ENCODE data around the gene SMCR8.

SMCR8 gene

DNA sequence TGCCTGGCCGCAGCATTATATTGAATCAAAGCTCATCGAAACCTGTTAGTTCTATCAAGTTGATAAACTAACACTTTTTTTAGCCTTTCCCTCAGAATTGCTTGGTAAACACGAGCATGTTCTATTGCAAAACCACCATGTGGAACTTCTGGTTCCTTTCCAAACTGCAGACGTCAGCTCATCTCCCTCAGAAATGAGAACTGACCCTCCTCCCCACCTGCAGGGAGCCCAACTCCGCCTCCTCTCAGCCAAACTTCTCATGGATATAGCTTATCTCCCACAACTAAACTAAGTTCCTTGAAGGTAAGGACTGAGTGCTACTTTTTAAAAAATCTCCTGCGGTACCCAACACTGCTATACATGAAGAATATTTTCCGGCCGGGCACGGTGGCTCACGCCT lies 41.5 kb downstream of the SMCR8 start:
- TF ChIP-seq, protein P1, sequence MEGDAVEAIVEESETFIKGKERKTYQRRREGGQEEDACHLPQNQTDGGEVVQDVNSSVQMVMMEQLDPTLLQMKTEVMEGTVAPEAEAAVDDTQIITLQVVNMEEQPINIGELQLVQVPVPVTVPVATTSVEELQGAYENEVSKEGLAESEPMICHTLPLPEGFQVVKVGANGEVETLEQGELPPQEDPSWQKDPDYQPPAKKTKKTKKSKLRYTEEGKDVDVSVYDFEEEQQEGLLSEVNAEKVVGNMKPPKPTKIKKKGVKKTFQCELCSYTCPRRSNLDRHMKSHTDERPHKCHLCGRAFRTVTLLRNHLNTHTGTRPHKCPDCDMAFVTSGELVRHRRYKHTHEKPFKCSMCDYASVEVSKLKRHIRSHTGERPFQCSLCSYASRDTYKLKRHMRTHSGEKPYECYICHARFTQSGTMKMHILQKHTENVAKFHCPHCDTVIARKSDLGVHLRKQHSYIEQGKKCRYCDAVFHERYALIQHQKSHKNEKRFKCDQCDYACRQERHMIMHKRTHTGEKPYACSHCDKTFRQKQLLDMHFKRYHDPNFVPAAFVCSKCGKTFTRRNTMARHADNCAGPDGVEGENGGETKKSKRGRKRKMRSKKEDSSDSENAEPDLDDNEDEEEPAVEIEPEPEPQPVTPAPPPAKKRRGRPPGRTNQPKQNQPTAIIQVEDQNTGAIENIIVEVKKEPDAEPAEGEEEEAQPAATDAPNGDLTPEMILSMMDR (conservative IDR thresholded peaks at IDR 0.05; ENCODE audit: control insufficient read depth, insufficient read depth, low read depth, low read length): no peak
- H3K4me3 ChIP-seq (ENCODE audit: control insufficient read depth, low read depth, low read length): no peak overlapping the region
- DNase-seq (ENCODE audit: low read depth): peak; percentile 93

DNA sequence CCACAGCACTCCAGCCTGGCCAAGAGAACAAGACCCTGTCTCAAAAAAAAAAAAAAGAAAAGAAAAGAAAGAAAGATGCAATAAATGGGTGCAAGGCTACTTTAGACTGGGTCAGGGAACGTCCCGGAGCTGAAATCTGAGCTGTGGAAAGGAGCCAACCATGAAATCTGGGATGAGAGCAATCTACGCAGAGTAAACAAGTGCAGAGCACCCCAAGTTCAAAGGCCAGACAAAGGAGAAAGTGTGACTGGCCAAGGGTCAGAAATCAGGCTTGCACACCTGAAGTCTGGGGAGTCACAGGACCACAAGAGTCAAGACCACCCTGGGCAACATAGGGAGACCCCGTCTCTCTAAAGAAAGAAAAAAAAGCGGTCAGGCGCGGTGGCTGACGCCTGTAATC lies 45.4 kb downstream of the SMCR8 start:
- no peak overlapping the region for H3K4me3 ChIP-seq (ENCODE audit: control insufficient read depth, low read depth, low read length)
- TF ChIP-seq, protein P1 (conservative IDR thresholded peaks at IDR 0.05; ENCODE audit: control insufficient read depth, insufficient read depth, low read depth, low read length): no peak
- DNase-seq (ENCODE audit: low read depth): no peak

GRCh38 chr17:18361837-18362697 lies 47.0 kb downstream of the SMCR8 start:
- DNase-seq (ENCODE audit: low read depth): no peak
- TF ChIP-seq, protein P1 (conservative IDR thresholded peaks at IDR 0.05; ENCODE audit: control insufficient read depth, insufficient read depth, low read depth, low read length): no peak
- peak overlapping the region; percentile 75 for H3K4me3 ChIP-seq (ENCODE audit: control insufficient read depth, low read depth, low read length)

DNA sequence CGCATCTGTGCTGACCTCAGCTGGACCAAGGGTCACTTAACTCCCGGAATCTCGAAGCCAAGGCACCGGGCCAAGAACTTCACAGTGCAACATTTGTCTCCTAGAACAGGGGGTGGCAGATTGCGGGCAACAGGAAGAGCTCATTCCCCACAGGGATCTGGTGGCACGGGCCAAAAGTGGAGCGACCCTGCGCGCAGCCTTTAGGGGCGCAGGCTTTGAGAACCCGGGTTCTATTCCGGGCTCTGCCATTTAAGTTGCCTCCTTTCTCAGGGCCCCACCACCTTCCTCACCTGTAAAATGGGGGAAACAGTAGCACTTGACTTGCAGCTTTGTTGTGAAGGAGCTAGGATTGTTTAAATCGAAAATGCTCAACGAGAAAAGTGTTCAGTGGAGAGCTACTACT lies 47.6 kb downstream of the SMCR8 start:
- TF ChIP-seq, protein P1 (conservative IDR thresholded peaks at IDR 0.05; ENCODE audit: control insufficient read depth, insufficient read depth, low read depth, low read length): no peak
- peak; percentile 58 for DNase-seq (ENCODE audit: low read depth)
- peak overlapping the region; percentile 75 for H3K4me3 ChIP-seq (ENCODE audit: control insufficient read depth, low read depth, low read length)

DNA sequence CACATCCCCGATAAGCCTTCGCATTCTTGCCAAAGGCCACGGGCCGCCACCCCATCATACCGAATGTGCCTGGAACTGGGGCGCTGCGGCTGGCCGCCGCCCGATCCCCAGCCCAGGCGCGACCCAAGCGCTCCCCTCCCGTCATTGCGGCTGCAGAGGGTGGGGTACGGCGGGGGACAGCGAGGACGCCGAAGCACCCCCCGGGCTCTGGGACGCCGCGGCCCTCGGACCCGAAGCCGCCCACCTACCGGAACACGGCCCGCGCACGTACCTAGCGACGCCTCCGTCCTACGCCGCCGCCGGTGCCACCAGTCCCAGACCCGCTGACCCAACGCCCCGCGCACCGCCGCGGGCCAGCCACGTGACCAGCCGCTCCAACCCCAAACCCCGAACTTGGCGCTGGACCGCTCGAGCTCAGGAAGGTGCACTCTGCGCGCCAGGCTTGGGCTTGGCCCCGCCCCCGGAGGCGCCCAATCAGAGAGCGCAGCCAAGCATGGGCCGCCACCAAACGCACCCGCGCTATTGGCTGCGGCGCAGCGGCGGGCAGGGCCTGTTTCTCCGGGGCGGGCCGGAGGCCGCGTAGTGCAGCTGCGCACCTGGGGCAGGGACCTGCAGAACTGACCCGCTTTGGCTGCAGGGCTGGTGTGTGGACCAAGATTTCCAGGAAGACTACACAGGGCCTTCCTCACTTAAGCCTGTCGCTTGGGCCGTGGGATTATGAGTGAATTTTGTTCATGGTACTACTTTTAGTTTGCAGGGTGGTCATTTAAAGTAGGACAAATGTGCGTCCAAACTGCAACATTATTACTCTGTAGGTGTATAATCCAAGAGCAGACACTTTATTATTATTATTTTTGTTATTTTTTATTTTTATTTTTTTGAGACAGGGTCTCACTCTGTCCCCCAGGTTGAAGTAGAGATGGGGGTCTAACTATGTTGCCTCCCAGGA lies 48.3 kb downstream of the SMCR8 start, which contains the start of gene SHMT1:
SHMT1 (minus strand) TSS at position 450 of the 949 bp plus-strand sequence. CDS start 7,569 bp downstream, outside the sequence.
- peak; percentile 80 for DNase-seq (ENCODE audit: low read depth)
- TF ChIP-seq, protein P1 (conservative IDR thresholded peaks at IDR 0.05; ENCODE audit: control insufficient read depth, insufficient read depth, low read depth, low read length): no peak
- H3K4me3 ChIP-seq (ENCODE audit: control insufficient read depth, low read depth, low read length): peak within 1 kb of the TSS; percentile 75

DNA sequence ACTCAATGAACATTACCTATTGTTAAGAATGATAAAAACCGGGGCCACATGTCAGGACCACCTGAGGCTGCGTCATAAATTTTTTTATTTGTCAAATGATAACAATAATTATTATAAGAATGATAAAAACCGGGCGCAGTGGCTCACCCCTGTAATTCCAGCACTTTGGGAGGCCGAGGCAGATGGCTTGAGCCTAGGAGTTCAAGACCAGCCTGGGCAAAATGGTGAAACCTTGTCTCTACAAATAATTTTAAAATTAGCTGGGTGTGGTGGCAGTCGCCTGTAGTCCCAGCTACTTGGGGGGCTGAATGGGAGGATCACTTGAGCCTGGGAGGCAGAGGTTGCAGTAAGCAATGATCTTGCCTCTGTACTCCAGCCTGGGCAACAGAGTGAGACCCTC lies 49.1 kb downstream of the SMCR8 start:
- H3K4me3 ChIP-seq (ENCODE audit: control insufficient read depth, low read depth, low read length): no peak overlapping the region
- no peak for DNase-seq (ENCODE audit: low read depth)
- TF ChIP-seq, protein P1 (conservative IDR thresholded peaks at IDR 0.05; ENCODE audit: control insufficient read depth, insufficient read depth, low read depth, low read length): no peak

Data from fibroblast of mammary gland (primary cell).